GM18499 (cell line): ENCODE data around the gene C14orf180.

Source experiments
- ATAC-seq: cut with Tn5 transposase; IDR thresholded peaks from one replicate; pipeline ENCODE4 v1.9.1; 2021; ENCODE audit warnings: moderate number of reproducible peaks; ENCODE audit not compliant: insufficient read depth, unreplicated experiment

C14orf180 gene

GRCh38 chr14:104579507-104579906 is at the start of gene C14orf180:
Gene C14orf180, plus strand, starts transcription at chr14:104579764. Its CDS starts 6,667 bp downstream, at chr14:104586431.
- ATAC-seq: no peak

GRCh38 chr14:104530646-104531045 is 48.9 kb upstream of the C14orf180 start:
- no peak for ATAC-seq

GRCh38 chr14:104531421-104532190 is 48.0 kb upstream of the C14orf180 start:
- no peak for ATAC-seq

- no peak for ATAC-seq
Observed at GRCh38 chr14:104532191-104532555, 47.4 kb upstream of the C14orf180 start.

GRCh38 chr14:104534036-104534435 is 45.5 kb upstream of the C14orf180 start:
- no peak for ATAC-seq

GRCh38 chr14:104536942-104537612 is 42.5 kb upstream of the C14orf180 start:
- no peak for ATAC-seq

- no peak for ATAC-seq
Observed at GRCh38 chr14:104537613-104537988, 42.0 kb upstream of the C14orf180 start.

- ATAC-seq: no peak
Observed at GRCh38 chr14:104541905-104542465, 37.6 kb upstream of the C14orf180 start.

GRCh38 chr14:104542871-104543830 is 36.4 kb upstream of the C14orf180 start:
- ATAC-seq: no peak

GRCh38 chr14:104544362-104544961 is 35.1 kb upstream of the C14orf180 start:
- ATAC-seq: no peak

GRCh38 chr14:104545151-104545941 is 34.2 kb upstream of the C14orf180 start:
- no peak for ATAC-seq

- ATAC-seq: no peak
Observed at GRCh38 chr14:104545942-104546501, 33.5 kb upstream of the C14orf180 start.

- ATAC-seq: no peak
Observed at GRCh38 chr14:104546591-104547309, 32.8 kb upstream of the C14orf180 start.

- ATAC-seq: no peak
Observed at GRCh38 chr14:104547310-104547997, 32.1 kb upstream of the C14orf180 start.

GRCh38 chr14:104547998-104548700 is 31.4 kb upstream of the C14orf180 start:
- ATAC-seq: no peak

GRCh38 chr14:104548802-104549535 is 30.6 kb upstream of the C14orf180 start:
- no peak for ATAC-seq
